Loucy (cell line): ENCODE results near the gene TM9SF4.

Experiments used
- H2AFZ ChIP-seq: fragments of 200-600 bp; sonication (generic); 2 replicates; pipeline ENCODE4 v1.6.0; 2016; ENCODE audit warnings: antibody characterized with exemption, mild to moderate bottlenecking, low read length, moderate library complexity
- H3F3A ChIP-seq: fragments of 200-600 bp; 2 replicates; pipeline ENCODE4 v1.6.0; 2016; ENCODE audit warnings: antibody characterized with exemption, low read depth, mild to moderate bottlenecking
- H3K27me3 ChIP-seq: fragments of 200-600 bp; sonication (generic); 2 replicates; pipeline ENCODE4 v1.6.1; 2014; ENCODE audit warnings: low read length, mild to moderate bottlenecking; ENCODE audit not compliant: insufficient read depth, poor library complexity, severe bottlenecking
- H3K36me3 ChIP-seq: fragments of 200-600 bp; sonication (generic); 2 replicates; pipeline ENCODE4 v1.6.1; 2016; ENCODE audit warnings: low read length; ENCODE audit not compliant: insufficient read depth
- H3K4me1 ChIP-seq: fragments of 200-600 bp; sonication (generic); 2 replicates; pipeline ENCODE4 v1.5.1; 2014; ENCODE audit warnings: low read length, mild to moderate bottlenecking; ENCODE audit not compliant: insufficient read depth, poor library complexity, severe bottlenecking
- H3K4me2 ChIP-seq: fragments of 200-600 bp; sonication (generic); 2 replicates; pipeline ENCODE4 v1.6.0; 2014; ENCODE audit warnings: antibody characterized with exemption, low read length, low read depth, mild to moderate bottlenecking; ENCODE audit not compliant: poor library complexity, severe bottlenecking
- H3K4me3 ChIP-seq: fragments of 200-600 bp; sonication (generic); 2 replicates; pipeline ENCODE4 v1.5.1; 2014; ENCODE audit warnings: low read length, mild to moderate bottlenecking, mixed read lengths; ENCODE audit not compliant: poor library complexity, severe bottlenecking
- H3K79me2 ChIP-seq: fragments of 200-600 bp; sonication (generic); 2 replicates; pipeline ENCODE4 v1.6.1; 2014; ENCODE audit warnings: low read length; ENCODE audit not compliant: insufficient read depth
- H3K9ac ChIP-seq: fragments of 200-600 bp; sonication (generic); 2 replicates; pipeline ENCODE4 v1.6.0; 2014; ENCODE audit warnings: mild to moderate bottlenecking, low read depth, low read length, moderate library complexity; ENCODE audit not compliant: poor library complexity, severe bottlenecking
- H3K9me2 ChIP-seq: fragments of 200-600 bp; sonication (generic); replicated peaks from 2 replicates; pipeline ENCODE4 v1.6.1; 2016; ENCODE audit warnings: low read depth, low read length, mixed read lengths
- H3K9me3 ChIP-seq: fragments of 200-600 bp; sonication (generic); 2 replicates; pipeline ENCODE4 v1.6.1; 2014; ENCODE audit warnings: mild to moderate bottlenecking, antibody characterized with exemption, low read length, low read depth; ENCODE audit not compliant: insufficient read depth
- H4K20me1 ChIP-seq: fragments of 200-600 bp; sonication (generic); 2 replicates; pipeline ENCODE4 v1.6.0; 2014; ENCODE audit warnings: antibody characterized with exemption, low read length, mild to moderate bottlenecking; ENCODE audit not compliant: insufficient read depth, poor library complexity, severe bottlenecking
- EZH2phosphoT487 ChIP-seq: fragments of 200-600 bp; IDR thresholded peaks from 2 replicates; pipeline ENCODE4 v1.6.1; 2018; ENCODE audit warnings: antibody characterized with exemption, mild to moderate bottlenecking, moderate library complexity, borderline replicate concordance
- TF ChIP-seq, protein P1 (sequence below): fragments of 200-600 bp; sonication (generic); conservative IDR thresholded peaks from 2 replicates; pipeline ENCODE4 v1.5.1; 2014; ENCODE audit warnings: mild to moderate bottlenecking, antibody characterized with exemption, low read length

TM9SF4 gene

DNA sequence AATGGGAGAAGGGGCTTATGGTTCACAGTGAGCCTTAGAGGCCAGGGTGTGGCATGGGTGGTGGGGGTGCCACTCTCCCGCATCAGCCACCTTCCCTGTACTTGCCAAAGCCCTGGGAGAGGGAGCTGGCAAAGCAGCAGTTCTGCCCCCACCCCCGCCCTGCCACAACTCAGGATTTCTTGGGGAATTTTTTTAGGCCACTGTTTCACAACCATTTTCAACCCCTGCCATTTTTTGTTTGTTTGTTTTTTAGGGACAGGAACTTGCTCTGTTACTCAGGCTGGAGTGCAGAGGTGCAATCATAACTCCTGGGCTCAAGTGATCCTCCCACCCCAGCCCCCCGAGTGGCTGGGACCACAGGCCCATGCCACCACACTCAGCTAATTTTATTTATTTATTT is 22.4 kb upstream of the TM9SF4 start:
- Histone ChIP-seq H3K4me1 (no peaks in the 10 kb centered on the region), H3K4me2 (no peak overlapping the region)

DNA sequence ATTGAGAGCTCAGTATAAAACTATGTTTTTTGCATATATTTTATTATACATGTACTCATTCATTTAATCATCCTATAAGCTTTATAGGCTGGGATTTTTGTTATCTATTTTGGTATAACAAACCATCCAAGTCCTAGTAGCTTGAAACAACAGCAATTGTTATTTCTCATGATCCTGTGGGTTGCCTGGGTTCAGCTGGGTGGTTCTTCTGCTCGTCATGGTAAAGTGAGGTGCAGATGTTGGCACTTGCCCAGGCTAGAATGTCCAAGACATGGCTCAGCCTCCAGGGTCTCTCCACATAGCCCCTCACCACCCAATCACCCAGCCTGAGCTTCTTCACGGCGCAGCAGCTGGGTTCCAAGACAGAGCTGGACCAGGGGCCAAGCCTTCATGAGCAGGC is 20.8 kb upstream of the TM9SF4 start:
- no peaks in the 10 kb centered on the region for H3F3A ChIP-seq
- no peak overlapping the region for H2AFZ ChIP-seq
- H3K4me2 ChIP-seq: no peak overlapping the region
- H3K4me3 ChIP-seq: no peak overlapping the region
- no peaks in the 10 kb centered on the region for H3K9me3 ChIP-seq
- no peaks in the 10 kb centered on the region for H3K79me2 ChIP-seq
- no peaks in the 10 kb centered on the region for H3K4me1 ChIP-seq
- TF ChIP-seq, protein P1, sequence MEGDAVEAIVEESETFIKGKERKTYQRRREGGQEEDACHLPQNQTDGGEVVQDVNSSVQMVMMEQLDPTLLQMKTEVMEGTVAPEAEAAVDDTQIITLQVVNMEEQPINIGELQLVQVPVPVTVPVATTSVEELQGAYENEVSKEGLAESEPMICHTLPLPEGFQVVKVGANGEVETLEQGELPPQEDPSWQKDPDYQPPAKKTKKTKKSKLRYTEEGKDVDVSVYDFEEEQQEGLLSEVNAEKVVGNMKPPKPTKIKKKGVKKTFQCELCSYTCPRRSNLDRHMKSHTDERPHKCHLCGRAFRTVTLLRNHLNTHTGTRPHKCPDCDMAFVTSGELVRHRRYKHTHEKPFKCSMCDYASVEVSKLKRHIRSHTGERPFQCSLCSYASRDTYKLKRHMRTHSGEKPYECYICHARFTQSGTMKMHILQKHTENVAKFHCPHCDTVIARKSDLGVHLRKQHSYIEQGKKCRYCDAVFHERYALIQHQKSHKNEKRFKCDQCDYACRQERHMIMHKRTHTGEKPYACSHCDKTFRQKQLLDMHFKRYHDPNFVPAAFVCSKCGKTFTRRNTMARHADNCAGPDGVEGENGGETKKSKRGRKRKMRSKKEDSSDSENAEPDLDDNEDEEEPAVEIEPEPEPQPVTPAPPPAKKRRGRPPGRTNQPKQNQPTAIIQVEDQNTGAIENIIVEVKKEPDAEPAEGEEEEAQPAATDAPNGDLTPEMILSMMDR: no peak
- no peak for TF ChIP-seq EZH2phosphoT487
- no peaks in the 10 kb centered on the region for H4K20me1 ChIP-seq
- no peaks in the 10 kb centered on the region for H3K27me3 ChIP-seq
- no peaks in the 10 kb centered on the region for H3K36me3 ChIP-seq
- no peak overlapping the region for H3K9ac ChIP-seq
- no peaks in the 10 kb centered on the region for H3K9me2 ChIP-seq

More for the DNA sequence above, 22.4 kb upstream of the TM9SF4 start:
- Histone ChIP-seq H3K79me2 (no peaks in the 10 kb centered on the region), H3K27me3 (no peaks in the 10 kb centered on the region), H2AFZ (no peak overlapping the region), H3K9me3 (no peaks in the 10 kb centered on the region), H3K4me3 (no peak overlapping the region), H3F3A (no peaks in the 10 kb centered on the region), H4K20me1 (no peaks in the 10 kb centered on the region), H3K36me3 (no peaks in the 10 kb centered on the region), H3K9me2 (no peaks in the 10 kb centered on the region), H3K9ac (no peak overlapping the region)
- TF ChIP-seq EZH2phosphoT487: no peak
- TF ChIP-seq, protein P1: no peak

DNA sequence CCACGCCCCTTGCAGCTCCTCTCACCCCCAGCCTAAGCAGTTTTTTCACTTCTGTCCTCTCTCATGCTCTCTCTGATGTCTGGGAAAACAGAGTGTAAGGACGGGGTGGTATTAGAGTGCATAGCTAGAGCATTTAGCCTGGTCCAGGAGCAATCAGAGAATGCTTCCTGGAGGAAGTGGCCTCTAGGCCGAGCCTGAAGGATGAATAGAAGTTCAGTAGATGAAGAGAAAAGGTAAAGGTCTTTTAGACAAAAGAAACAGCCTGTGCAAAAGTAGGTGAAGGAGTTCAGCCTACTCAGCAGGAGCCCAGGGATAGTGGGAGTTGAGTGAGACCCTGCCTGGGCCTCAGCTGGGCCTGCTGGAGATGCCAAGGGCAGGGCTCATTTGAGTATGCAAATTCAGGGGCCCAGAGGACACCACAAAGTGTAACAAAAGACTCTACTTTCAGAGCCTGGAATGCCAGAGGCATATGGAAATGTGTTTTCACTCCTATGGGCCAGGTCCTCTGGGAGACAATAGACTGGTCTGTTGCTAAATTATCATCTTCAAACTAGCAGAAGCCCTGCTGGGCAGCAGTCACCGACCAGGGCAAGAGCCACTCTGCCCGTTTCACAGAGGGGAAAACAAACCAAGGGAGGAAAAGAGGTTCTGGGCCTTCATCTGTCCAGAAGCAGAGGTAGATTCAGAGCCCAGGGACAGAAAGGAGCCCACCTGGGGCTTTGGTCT is 19.7 kb upstream of the TM9SF4 start:
- Histone ChIP-seq H2AFZ (no peak overlapping the region), H3K9ac (no peak overlapping the region), H3K4me2 (no peak overlapping the region), H3K79me2 (no peaks in the 10 kb centered on the region), H4K20me1 (no peaks in the 10 kb centered on the region), H3K27me3 (no peaks in the 10 kb centered on the region), H3K9me2 (no peaks in the 10 kb centered on the region), H3K9me3 (no peaks in the 10 kb centered on the region), H3K4me1 (no peaks in the 10 kb centered on the region), H3F3A (no peaks in the 10 kb centered on the region), H3K36me3 (no peaks in the 10 kb centered on the region), H3K4me3 (no peak overlapping the region)
- TF ChIP-seq, protein P1: no peak
- TF ChIP-seq EZH2phosphoT487: no peak
